GM04503 (cell line): ENCODE measurements around the gene MATK.
"Not testable (repeated sequence)": the region's sequence is repeated elsewhere in the genome, so short reads cannot be mapped to it uniquely, and the experiment has no call there.

Experiments
- DNase-seq: peaks from one replicate; pipeline ENCODE4 v3.0.0-alpha.2; 2012; ENCODE audit warnings: low read depth

Gene MATK

DNA sequence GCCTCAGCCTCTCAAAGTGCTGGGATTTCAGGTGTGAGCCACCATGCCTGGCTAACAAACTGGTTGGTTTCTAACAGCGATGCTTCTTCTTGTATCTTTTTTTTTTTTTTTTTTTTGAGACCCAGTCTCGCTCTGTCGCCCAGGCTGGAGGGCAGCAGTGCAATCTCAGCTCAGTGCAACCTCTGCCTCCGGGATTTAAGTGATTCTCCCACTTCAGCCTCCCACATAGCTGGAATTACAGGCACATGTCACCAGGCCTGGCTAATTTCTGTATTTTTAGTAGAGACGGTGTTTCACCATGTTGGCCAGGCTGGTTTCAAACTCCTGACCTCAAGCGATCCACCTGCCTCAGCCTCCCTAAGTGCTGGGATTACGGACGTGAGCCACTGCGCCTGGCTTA, 30.0 kb upstream of the MATK start:
- DNase-seq = not testable (repeated sequence)

- DNase-seq = no peak
Measured at GRCh38 chr19:3814648-3815047, 28.5 kb upstream of the MATK start.

DNA sequence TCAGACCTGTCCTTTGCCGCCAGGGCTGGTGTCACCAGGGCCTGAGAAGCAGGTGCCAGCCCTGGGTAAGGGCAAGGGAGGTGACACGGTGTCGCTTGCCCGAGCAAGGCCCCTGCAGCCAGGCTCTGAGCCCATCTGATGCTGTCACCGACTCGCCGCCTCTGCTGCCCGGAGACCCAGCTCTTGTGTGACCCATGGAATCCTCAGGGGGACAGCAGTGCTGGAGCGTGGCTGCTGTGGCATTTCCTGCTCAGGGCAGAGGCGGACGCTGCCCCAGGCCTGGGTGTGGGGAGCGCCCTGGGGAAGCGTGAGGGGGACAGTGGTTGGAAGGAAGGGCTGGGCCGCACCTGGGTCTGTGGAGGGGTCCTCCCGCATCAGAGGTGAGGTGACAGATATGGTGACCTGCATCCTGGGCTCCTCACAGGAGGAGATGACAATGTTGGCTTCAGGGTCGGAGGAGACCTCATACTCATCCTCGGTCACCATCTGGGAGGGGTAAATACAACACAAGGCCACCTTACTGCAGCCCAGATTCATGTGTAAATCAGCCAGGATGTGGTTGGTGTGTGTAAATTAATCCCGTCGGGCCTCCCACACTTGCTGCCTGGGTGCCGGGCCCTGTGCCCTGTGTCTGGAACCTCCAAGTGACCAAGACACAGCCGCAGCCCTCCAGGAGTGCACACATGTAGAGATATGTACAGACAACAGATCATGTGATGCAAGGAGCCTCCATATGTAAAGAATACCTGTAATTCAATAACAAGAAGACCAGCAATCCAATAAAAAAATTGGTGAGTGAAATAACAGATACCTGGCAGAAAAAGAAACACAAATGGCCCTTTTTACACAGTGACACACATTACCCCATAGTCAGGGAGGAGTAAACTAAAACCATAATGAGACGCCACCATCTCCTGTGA, 27.6 kb upstream of the MATK start:
- no peak for DNase-seq

DNA sequence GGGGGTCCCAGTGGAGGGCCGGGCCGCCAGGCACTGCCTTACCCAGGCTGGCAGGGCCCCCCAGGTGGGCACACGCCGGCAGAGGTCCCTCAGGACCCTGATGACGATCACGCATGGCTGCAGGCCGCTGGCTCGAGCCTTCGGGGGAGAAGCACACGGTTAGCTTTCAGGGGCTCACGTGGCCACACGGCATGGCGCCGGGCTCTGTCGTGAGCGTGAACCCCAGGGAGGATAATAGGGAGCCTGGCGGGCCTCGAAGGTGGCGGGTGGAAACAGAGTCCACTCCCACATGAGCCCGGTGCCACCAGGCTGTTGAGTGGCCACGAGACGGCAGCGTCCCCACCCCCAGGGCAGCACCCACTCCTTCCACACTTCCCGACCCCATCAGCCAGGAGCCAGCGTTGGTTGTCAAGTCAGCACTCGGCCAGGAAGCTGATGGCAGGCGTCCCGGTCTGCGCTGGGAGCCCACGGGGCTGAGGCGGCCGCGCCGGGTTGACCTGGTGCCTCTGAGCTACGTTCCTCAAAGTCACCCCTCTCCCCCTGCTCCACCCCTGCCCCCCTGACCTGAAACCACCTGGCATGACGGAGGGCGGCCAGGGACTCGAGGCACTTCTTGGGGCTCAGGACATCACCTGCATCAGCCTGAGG, 24.7 kb upstream of the MATK start:
- no peak for DNase-seq

DNA sequence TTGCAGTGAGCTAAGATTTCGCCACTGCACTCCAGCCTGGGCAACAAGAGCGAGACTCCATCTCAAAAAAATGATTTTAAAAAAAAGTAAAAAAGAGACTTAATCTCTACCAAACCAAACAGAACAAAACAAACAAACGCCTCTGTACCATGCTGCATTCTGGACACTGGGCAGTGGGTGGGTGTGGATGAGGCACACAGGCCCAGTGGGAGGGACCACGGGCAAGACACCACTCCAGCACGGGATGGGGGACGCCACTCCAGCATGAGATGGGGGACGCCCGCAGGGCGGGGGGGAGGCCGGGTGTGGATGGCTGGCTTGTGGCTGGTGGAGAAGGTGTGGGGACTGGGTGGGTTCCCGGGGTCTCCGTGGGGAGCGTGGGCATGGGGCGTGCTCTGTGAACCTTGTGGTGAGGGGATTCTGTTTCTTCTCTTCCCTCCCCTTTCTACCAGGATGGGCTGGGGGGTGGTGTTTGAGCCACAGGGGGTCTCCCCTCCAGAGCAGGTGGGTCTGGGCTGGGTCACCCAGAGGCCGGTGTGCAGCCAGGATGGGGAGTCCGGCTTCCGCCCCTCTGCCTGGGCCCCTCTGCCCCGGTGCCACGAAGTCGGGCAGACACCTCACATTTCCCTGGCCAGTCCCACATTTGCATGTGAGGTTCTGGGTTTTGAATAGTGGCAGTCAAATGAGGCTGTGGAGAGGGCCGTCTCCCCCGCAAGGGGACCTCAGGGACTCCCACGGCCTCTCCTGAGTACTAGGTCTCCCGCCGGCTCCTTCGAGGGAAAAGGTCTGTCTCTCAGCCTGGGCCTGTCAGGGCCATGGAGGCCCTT, 23.9 kb upstream of the MATK start:
- DNase-seq = no peak

DNA sequence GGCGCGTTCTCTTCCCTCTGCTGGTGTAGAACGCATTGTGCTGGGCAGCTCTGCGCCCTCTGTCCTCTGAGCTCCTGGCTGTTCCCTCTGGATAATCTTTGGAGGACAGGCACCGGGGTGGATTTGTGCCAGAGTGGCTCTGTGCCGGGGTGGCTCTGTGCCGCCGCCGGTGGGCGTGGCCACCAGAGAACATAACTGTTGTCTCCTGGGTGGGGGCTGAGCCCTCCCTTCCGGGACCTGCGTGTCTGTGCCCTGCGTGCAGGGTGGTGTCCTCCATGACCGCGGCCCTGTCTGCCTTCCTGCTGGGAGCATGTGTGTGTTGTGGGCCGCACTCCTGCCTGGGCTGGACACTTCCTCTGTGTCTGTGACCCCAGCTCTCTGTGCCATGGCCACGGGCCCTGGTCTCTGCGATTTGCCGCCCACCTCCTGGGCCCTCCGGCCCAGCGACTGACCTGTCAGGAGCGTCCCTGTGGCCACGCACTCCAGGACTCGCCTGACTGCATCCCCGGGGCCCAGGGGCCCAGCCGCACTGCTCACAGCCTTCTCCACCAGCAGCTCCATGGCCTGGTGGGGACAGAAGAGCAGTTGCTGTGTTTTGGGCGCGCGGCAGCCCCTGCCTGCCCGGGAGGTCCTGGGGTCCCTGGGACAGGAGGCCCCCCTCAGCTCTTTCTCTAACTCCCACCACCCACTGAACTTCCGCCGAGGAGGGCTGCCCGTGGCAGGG, 22.4 kb upstream of the MATK start:
- DNase-seq = no peak

GRCh38 chr19:3807574-3808354, 21.6 kb upstream of the MATK start:
- DNase-seq = no peak

GRCh38 chr19:3807131-3807480, 20.9 kb upstream of the MATK start:
- DNase-seq = no peak

GRCh38 chr19:3805859-3806258, 19.7 kb upstream of the MATK start:
- DNase-seq = no peak

GRCh38 chr19:3804429-3804828, 18.2 kb upstream of the MATK start:
- DNase-seq = no peak

DNA sequence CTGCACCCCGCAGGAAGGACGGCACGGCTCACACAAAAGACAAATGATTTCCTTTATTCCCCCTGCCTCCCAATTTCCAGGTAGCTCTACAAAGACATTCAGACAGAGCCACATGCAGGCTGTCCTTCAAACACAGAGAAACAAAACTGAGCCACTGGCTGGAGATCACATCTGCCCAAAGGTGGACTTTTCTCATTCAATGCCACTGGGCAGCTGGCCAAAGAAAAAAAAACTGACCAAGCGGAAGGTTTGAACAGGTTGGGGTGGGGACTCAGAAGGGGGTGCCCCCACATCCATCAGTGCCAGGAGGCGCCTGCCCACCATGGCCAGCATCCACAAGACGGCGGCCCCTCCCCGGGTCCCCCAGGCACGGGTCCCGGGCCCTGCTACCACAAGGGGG, 17.8 kb upstream of the MATK start:
- DNase-seq = no peak

GRCh38 chr19:3803114-3803888, 17.1 kb upstream of the MATK start:
- DNase-seq = no peak

- no peak for DNase-seq
Measured at GRCh38 chr19:3801412-3802096, 15.4 kb upstream of the MATK start.

DNA sequence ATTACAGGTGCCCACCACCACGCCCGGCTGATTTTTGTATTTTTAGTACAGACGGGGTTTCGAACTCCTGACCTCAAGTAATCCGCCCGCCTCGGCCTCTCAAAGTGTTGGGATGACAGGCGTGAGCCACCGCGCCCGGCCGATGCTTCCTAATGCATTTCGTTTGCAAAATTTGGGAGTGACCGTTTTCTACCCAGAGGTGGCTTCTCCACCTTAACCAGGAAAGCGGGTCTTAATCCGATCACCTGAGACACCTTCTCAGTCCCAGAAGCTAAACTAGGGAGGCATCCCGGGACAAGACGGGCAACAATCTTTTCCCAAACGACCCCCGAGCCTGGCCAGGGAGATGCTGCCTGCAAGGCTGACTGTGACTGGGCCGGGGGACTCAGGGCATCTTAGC, 14.8 kb upstream of the MATK start:
- no peak for DNase-seq

DNA sequence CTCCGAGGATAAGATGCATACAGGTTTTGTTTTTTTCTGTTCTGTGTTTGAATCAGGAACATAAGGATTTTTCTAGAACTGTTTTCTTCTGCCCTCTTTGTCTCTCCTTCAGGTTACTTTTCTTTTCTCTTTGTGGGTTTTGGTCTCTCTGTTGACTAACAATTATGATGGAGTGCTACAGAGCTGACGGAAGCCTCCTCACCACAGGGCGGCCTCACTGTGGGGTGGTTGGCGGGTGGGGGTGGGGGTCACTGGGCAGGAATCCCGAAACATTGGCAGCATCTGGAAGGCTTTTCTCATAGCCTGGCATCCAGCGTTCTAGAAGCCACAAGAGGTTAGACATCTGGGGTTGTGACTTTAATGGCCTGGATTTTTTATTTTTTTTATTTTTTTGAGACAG, 12.0 kb upstream of the MATK start:
- no peak for DNase-seq

- DNase-seq = no peak
Measured at GRCh38 chr19:3796358-3796757, 10.2 kb upstream of the MATK start.

DNA sequence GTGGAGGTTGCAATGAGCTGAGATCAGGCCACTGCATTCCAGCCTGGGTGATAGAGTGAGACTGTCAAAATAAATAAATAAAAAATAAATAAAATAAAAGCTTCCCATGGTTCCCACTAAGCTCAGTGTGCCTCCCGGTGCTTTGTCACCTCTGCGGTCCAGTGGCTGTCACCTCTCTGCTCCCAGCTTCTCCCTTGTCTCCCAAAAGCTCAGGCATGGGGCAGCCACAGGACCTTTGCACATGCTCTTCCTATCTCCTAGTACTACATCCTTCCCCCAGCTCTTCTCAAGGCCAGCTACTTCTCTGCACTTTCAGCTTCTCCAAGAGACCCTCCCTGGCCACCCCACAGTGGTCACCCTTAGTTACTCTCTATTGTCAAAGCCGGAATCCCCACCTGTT, 7.6 kb upstream of the MATK start:
- no peak for DNase-seq

DNA sequence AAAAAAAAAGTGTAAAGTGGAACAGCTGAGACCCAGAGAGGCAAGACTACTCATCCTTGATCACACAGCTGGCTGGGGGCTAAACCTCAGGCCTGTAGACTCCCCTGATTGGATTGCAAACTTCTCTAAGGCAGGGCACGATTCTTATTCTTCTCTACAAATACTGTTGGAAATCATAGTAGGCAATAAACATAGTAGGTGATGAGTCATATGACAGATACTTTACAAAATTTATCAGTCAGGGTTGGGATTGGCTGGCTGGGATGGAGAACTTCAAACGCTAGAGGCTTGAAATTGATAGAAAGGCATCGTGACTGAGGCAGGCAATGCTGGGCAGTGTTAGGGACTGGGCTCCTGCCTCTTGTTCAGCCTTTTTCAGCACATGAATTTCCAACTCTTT, 5.9 kb upstream of the MATK start:
- no peak for DNase-seq

DNA sequence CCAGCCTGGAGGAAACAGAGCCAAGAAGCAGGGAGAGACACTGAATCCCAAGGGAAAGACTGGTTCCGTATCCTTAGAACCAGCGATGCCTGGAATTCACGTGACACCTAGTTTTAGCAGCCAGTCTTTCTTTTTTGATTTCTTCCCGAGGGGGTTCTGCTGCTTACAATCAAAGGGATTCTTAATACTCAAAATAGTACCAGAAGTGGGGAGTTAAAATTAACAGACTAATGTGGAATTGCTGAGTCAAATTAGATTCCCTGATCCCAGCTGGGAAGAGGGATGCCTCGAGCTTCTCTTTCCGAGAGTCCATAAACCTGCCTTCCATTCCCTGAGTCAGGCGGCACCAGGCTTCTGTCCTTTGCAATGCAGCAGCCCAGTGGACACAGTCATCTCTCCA, 4.8 kb upstream of the MATK start:
- DNase-seq = no peak

DNA sequence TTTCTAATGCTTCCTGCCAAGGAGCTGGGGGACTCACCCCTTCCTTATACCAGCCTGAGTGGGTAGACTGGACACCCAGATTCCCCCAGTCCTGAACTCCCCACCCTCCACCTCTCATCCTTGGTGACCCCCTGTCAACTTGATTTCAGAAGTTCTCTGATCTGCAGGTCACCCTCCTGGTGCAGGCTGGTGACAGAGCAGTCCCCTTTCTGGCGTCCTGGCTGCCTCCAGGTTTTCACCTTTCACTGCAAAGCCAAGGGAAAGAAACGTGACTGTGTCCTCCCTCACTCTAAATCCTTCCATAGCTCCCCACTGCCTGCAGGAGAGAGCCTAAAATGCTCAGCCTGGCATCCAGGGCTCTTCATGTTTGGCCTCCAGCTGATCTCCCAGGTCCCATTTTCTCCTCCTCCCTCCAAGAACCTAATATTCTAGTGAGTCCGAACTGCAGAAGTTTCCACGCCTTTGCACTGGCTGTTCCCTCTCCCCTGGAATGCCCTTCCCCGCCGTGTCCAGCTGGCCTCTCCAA, 4.1 kb upstream of the MATK start:
- no peak for DNase-seq
